Occipital lobe (tissue), 2 donors: Measurements from ENCODE around the gene SDS. TPM values are rescaled to one million over a fixed set of nuclear protein-coding genes. Genes with fewer than 3 reads are reported as not detected.

ENCODE experiments used
- DNase-seq: peaks from one replicate; lab custom pipeline; 2025; lab: John Stamatoyannopoulos, UW
- total RNA-seq: library from RNA; depleted of rRNA; stranded (reverse); fragments of >200 nt; gene quantifications from one replicate; pipeline ENCODE4 v1.2.3, GENCODE V29; 2014

Gene SDS
- total RNA-seq, 1 donor from 2014 or later = 0.62 TPM

DNA sequence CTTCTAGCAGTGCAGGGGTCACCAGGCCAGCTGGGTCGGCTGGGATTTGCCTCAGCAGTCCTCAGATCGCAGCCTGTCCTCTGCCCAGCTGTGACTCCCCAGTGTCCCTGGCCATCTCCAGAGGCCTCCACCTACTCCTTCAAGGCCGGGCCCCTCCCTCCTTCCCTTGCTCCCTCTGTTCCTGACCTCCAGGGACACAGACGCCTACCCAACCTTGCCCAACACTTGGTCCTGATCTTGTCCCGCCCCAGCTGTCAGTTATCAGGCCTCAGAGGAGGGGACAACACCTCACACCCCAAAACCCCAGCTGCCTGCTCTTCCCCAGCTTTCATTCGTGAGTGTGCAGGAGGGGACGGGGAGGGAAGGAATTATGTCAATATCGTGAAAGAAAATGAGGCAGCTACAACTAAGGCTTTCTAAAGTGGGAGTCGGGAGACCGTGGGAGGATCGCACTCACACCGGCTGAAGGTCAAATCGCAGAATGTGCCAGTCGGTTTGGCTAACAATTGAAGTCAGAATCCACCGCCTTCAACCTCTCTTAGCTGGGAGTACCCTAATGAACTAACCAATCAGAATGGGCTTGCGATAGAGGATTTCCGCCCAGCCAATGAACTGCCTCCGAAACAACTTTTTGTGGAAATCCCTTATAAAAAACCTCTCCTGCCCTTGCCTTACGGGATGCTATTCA is 54.7 kb downstream of the SDS start:
- no peak for DNase-seq

DNA sequence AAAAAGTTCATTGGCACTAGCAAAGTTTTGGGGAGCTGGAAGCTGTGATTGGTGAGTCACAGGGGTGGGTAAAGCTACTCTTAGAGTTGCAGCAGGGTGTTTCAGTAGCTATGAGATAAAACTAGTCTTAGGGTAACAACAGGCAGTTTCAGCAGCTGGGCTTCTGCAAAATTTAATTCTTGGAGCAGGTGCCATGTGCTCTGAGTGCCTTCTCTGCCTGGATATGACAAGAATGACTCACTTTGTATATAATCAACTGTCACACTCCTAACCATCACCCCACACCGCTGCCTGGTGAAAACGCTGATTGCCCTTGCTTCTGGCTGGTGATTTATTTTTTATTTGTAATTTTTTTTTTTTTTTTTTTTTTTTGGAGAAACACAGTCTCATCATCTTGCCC is 55.8 kb downstream of the SDS start:
- no peak for DNase-seq

DNA sequence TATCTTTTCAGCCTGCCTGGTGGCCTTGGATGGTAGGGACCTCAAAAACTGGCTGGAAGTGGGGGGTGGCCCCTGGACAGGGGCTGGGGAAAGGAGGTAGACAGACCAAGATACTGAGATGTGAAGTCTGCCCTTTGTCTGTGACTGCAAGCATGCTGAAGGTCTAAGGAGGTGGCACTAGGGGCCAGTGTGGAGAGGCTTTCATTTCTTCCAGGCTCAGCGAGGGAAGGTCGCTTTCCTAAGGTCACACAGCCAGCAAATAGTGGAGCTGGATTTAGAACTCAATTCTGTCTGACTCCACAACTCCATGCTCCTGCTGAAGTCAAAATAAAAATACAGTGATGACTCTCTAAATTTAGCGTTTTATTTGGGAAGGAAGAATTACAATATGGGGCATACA is 56.6 kb downstream of the SDS start:
- DNase-seq = no peak

DNA sequence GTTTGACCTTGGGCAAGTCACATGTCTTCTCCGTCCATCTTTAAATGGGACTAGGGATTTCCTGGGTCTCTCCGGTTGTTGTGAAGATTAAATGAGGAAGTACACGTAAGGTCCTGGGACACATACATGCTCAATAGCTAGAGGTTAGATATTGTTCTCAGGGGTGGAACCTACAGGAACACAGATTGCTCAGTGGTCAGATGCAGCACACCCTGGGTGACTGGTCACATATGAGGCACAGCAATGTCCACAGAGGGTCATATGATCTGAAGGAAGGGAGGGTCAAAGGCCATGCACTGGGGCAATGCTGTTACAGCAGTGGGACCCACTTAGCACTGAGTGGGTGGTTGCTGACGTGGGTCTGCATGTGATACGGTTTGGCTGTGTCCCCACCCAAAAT is 57.3 kb downstream of the SDS start:
- no peak for DNase-seq

DNA sequence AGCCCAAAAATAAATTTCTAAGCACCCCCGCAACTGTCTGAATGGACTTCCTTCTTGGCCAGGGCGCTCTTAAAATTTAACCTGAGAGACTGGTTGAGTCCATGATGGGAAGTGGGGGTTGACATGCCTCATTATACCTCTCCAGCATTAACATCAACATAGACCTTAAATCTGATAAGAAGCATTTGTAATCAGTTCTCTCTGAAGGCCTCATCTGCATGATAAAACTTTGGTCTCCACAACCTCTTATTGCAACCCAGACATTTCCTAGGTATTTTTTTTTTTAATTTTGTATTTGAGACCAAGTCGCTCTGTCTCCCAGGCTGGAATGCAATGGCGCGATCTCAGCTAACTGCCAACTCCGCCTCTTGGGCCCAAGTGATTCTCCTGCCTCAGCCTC is 58.4 kb downstream of the SDS start:
- no peak for DNase-seq

Other genes with a start within 250 kb of the SDS start
- 12.0 TPM for gene DDX54, start 218.4 kb downstream of the SDS start, total RNA-seq
- gene RITA1, start 218.2 kb downstream of the SDS start, total RNA-seq = 8.4 TPM
- 4.7 TPM for gene TPCN1, start 182.4 kb downstream of the SDS start, total RNA-seq
- gene SLC8B1, start 68.8 kb downstream of the SDS start, total RNA-seq = 5.0 TPM
- gene PLBD2, start 45.3 kb downstream of the SDS start, total RNA-seq = 8.9 TPM
- 1.6 TPM for gene SDSL, start 18.5 kb upstream of the SDS start, total RNA-seq
- gene LHX5, start 68.0 kb upstream of the SDS start, total RNA-seq = not detected